DND-41 (cell line): Measurements from ENCODE around the gene ZFP57.

ENCODE experiments used
- EZH2 ChIP-seq: IDR thresholded peaks from 3 replicates; pipeline ENCODE4 v1.6.1; 2012; ENCODE audit warnings: borderline replicate concordance, low read depth, mild to moderate bottlenecking, moderate library complexity, low read length, inconsistent platforms; ENCODE audit not compliant: severe bottlenecking
- TF ChIP-seq, protein P1 (sequence below): IDR thresholded peaks from 2 replicates; pipeline ENCODE4 v1.5.1; 2012; ENCODE audit warnings: borderline replicate concordance, low read length, moderate library complexity, mild to moderate bottlenecking; ENCODE audit not compliant: poor library complexity, severe bottlenecking; ENCODE audit errors: extremely low read depth

GRCh38 chr6:29661071-29661470 is 19.9 kb downstream of the ZFP57 start:
- no peak for TF ChIP-seq EZH2
- TF ChIP-seq, protein P1, sequence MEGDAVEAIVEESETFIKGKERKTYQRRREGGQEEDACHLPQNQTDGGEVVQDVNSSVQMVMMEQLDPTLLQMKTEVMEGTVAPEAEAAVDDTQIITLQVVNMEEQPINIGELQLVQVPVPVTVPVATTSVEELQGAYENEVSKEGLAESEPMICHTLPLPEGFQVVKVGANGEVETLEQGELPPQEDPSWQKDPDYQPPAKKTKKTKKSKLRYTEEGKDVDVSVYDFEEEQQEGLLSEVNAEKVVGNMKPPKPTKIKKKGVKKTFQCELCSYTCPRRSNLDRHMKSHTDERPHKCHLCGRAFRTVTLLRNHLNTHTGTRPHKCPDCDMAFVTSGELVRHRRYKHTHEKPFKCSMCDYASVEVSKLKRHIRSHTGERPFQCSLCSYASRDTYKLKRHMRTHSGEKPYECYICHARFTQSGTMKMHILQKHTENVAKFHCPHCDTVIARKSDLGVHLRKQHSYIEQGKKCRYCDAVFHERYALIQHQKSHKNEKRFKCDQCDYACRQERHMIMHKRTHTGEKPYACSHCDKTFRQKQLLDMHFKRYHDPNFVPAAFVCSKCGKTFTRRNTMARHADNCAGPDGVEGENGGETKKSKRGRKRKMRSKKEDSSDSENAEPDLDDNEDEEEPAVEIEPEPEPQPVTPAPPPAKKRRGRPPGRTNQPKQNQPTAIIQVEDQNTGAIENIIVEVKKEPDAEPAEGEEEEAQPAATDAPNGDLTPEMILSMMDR = no peak
